IPS-15b (cell line): ENCODE data around the gene NDE1.
"Not testable (repeated sequence)": the region's sequence is repeated elsewhere in the genome, so short reads cannot be mapped to it uniquely, and the experiment has no call there.

ENCODE experiments used
- H3K27me3 ChIP-seq: one replicate; pipeline ENCODE4 v1.6.1; 2013; ENCODE audit warnings: low read length; ENCODE audit not compliant: control insufficient read depth, insufficient read depth
- H3K36me3 ChIP-seq: one replicate; pipeline ENCODE4 v1.6.1; 2013; ENCODE audit warnings: low read length; ENCODE audit not compliant: control insufficient read depth, insufficient read depth
- H3K4me1 ChIP-seq: one replicate; pipeline ENCODE4 v1.6.1; 2013; ENCODE audit warnings: mild to moderate bottlenecking, low read length; ENCODE audit not compliant: control insufficient read depth, insufficient read depth
- H3K4me3 ChIP-seq: one replicate; pipeline ENCODE4 v1.5.1; 2013; ENCODE audit warnings: low read depth, low read length
- H3K9ac ChIP-seq: one replicate; pipeline ENCODE4 v1.6.1; 2013; ENCODE audit warnings: low read depth, mild to moderate bottlenecking, low read length
- H3K9me3 ChIP-seq: one replicate; pipeline ENCODE4 v1.6.1; 2013; ENCODE audit warnings: mild to moderate bottlenecking, low read length; ENCODE audit not compliant: control insufficient read depth, insufficient read depth

The NDE1 gene

GRCh38 chr16:15650019-15650697 is at the start of gene NDE1:
Gene NDE1 (plus strand): TSS chr16:15650245. CDS start chr16:15664779, 14,534 bp downstream.
- Histone ChIP-seq H3K9me3 (no peaks in the 10 kb centered on the region), H3K9ac (peak within 1 kb of the TSS; percentile 60), H3K36me3 (no peaks in the 10 kb centered on the region), H3K4me3 (peak within 1 kb of the TSS; percentile 97), H3K27me3 (no peaks in the 10 kb centered on the region), H3K4me1 (peaks cover 2% of the 10 kb centered on the region)

GRCh38 chr16:15601212-15601879 is 48.7 kb upstream of the NDE1 start:
- no peaks in the 10 kb centered on the region for H3K4me1 ChIP-seq
- H3K9me3 ChIP-seq: no peaks in the 10 kb centered on the region
- H3K27me3 ChIP-seq: no peaks in the 10 kb centered on the region
- no peak overlapping the region for H3K9ac ChIP-seq
- no peak overlapping the region for H3K4me3 ChIP-seq
- peaks cover 8% of the 10 kb centered on the region for H3K36me3 ChIP-seq

GRCh38 chr16:15602285-15603044 is 47.6 kb upstream of the NDE1 start:
- no peak overlapping the region for H3K9ac ChIP-seq
- H3K4me3 ChIP-seq: no peak overlapping the region
- no peaks in the 10 kb centered on the region for H3K9me3 ChIP-seq
- H3K27me3 ChIP-seq: no peaks in the 10 kb centered on the region
- H3K36me3 ChIP-seq: peaks cover 6% of the 10 kb centered on the region
- H3K4me1 ChIP-seq: no peaks in the 10 kb centered on the region

GRCh38 chr16:15604460-15605440 is 45.3 kb upstream of the NDE1 start:
- H3K4me3 ChIP-seq: no peak overlapping the region
- no peaks in the 10 kb centered on the region for H3K27me3 ChIP-seq
- no peak overlapping the region for H3K9ac ChIP-seq
- H3K36me3 ChIP-seq: peaks cover 12% of the 10 kb centered on the region
- H3K4me1 ChIP-seq: no peaks in the 10 kb centered on the region
- no peaks in the 10 kb centered on the region for H3K9me3 ChIP-seq

- H3K27me3 ChIP-seq: no peaks in the 10 kb centered on the region
- no peaks in the 10 kb centered on the region for H3K4me1 ChIP-seq
- H3K36me3 ChIP-seq: peaks cover 12% of the 10 kb centered on the region
- no peak overlapping the region for H3K9ac ChIP-seq
- no peak overlapping the region for H3K4me3 ChIP-seq
- no peaks in the 10 kb centered on the region for H3K9me3 ChIP-seq
These were observed 44.1 kb upstream of the NDE1 start for GRCh38 chr16:15605839-15606517.

GRCh38 chr16:15606518-15607220 is 43.4 kb upstream of the NDE1 start:
- Histone ChIP-seq H3K9ac (no peak overlapping the region), H3K4me3 (no peak overlapping the region), H3K27me3 (no peaks in the 10 kb centered on the region), H3K36me3 (peaks cover 13% of the 10 kb centered on the region), H3K4me1 (no peaks in the 10 kb centered on the region), H3K9me3 (no peaks in the 10 kb centered on the region)

GRCh38 chr16:15607221-15607699 is 42.8 kb upstream of the NDE1 start:
- H3K9me3 ChIP-seq, H3K27me3 ChIP-seq, H3K4me1 ChIP-seq, H3K9ac ChIP-seq, H3K4me3 ChIP-seq: not testable (repeated sequence)
- peaks cover 19% of the 10 kb centered on the region for H3K36me3 ChIP-seq

GRCh38 chr16:15607700-15608396 is 42.2 kb upstream of the NDE1 start:
- Histone ChIP-seq H3K4me1 (no peaks in the 10 kb centered on the region), H3K9ac (no peak overlapping the region), H3K36me3 (peaks cover 24% of the 10 kb centered on the region)

GRCh38 chr16:15608398-15609285 is 41.4 kb upstream of the NDE1 start:
- Histone ChIP-seq H3K4me3 (no peak overlapping the region), H3K9ac (no peak overlapping the region), H3K36me3 (peaks cover 26% of the 10 kb centered on the region), H3K27me3 (no peaks in the 10 kb centered on the region), H3K4me1 (no peaks in the 10 kb centered on the region), H3K9me3 (no peaks in the 10 kb centered on the region)

More at GRCh38 chr16:15607700-15608396, 42.2 kb upstream of the NDE1 start:
- Histone ChIP-seq H3K27me3 (no peaks in the 10 kb centered on the region), H3K9me3 (no peaks in the 10 kb centered on the region), H3K4me3 (no peak overlapping the region)
